Upper lobe of right lung (tissue), 1 donor: ENCODE results near the gene SEC61B. TPM values are rescaled to one million over a fixed set of nuclear protein-coding genes. Genes with fewer than 3 reads are reported as not detected.
A peak's percentile ranks its signal among the peaks of the same experiment; 100 is the strongest.

Source experiments
- ATAC-seq: fragments of 200-7000 bp; cut with Tn5 transposase; one replicate; pipeline ENCODE4 v1.9.1; 2020; ENCODE audit warnings: mild to moderate bottlenecking, moderate library complexity
- DNase-seq: peaks from one replicate; pipeline ENCODE4 v3.0.0-alpha.2; 2020
- H3K27ac ChIP-seq: fragments of 200-600 bp; one replicate; pipeline ENCODE4 v1.8.0; 2022
- H3K27me3 ChIP-seq: fragments of 200-600 bp; one replicate; pipeline ENCODE4 v1.8.0; 2022; ENCODE audit warnings: mild to moderate bottlenecking
- H3K36me3 ChIP-seq: fragments of 200-600 bp; one replicate; pipeline ENCODE4 v1.8.0; 2022
- H3K4me1 ChIP-seq: fragments of 200-600 bp; one replicate; pipeline ENCODE4 v1.8.0; 2022
- H3K4me3 ChIP-seq: fragments of 200-600 bp; one replicate; pipeline ENCODE4 v1.8.0; 2022; ENCODE audit warnings: mild to moderate bottlenecking
- H3K9me3 ChIP-seq: fragments of 200-600 bp; one replicate; pipeline ENCODE4 v1.8.0; 2022
- intact Hi-C: fragments of 100-400 bp; cut with DNase I; formaldehyde crosslinking; loops from one replicate; pipeline ENCODE4 v1.11.0; 2022
- total RNA-seq: library from RNA; stranded (reverse); fragmentation: NEBNext Ultra II Directional; extraction: Animal tissue kit (Norgen Biotek cat#: 25700); gene quantifications from one replicate; pipeline ENCODE4 v1.2.1, GENCODE V29; 2021
- TF ChIP-seq, protein P1 (sequence below): fragments of 200-600 bp; IDR thresholded peaks from one replicate; pipeline ENCODE4 v1.8.0; 2022; ENCODE audit warnings: antibody characterized with exemption
- donor health status: DM: no; HTN: yes; CAD: no; lungs with severe emphysema.

The SEC61B gene
- total RNA-seq, 1 donor from 2014 or later, result 116 TPM

DNA sequence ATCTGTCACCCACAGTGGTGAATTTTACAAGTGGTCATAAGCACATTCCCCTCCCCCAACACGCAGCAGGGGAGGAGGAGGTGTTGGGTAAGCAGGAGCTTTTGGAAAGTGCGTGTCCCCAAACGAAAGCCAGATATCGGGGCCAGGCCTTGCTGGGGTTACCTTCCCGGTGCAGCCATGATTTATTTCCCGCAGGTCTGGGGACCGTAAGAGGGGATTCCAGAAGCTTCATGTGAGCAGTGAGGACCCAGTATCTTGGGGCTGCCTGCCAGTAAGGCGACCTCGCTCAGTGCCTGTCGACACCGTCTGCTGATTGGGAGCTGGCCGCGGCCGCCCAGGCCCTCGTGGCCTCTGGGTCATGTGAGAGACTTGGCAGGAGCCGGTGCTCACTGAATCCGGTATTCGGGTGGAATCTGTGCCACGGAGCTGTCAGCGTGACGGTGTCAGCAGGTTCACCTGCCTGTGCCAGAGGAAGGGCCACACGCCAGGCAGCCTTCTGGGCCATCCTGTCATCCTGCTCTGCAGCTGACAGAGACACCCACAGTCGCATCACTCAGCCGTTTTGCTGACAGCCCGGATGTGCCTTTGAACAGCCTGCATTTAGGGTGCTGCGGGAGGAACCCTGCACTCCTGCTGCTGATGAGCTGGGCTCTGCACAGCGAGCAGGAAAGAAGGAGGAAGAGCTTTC, 37.3 kb downstream of the SEC61B start:
- TF ChIP-seq, protein P1, sequence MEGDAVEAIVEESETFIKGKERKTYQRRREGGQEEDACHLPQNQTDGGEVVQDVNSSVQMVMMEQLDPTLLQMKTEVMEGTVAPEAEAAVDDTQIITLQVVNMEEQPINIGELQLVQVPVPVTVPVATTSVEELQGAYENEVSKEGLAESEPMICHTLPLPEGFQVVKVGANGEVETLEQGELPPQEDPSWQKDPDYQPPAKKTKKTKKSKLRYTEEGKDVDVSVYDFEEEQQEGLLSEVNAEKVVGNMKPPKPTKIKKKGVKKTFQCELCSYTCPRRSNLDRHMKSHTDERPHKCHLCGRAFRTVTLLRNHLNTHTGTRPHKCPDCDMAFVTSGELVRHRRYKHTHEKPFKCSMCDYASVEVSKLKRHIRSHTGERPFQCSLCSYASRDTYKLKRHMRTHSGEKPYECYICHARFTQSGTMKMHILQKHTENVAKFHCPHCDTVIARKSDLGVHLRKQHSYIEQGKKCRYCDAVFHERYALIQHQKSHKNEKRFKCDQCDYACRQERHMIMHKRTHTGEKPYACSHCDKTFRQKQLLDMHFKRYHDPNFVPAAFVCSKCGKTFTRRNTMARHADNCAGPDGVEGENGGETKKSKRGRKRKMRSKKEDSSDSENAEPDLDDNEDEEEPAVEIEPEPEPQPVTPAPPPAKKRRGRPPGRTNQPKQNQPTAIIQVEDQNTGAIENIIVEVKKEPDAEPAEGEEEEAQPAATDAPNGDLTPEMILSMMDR, result no peak
- H3K4me3 ChIP-seq, result peak overlapping the region; percentile 39
- no peaks in the 10 kb centered on the region for H3K4me1 ChIP-seq
- DNase-seq, result peak; percentile 93
- no peaks in the 10 kb centered on the region for H3K36me3 ChIP-seq
- H3K27me3 ChIP-seq, result no peaks in the 10 kb centered on the region
- intact Hi-C loops, result no loop called here
- H3K27ac ChIP-seq, result peak overlapping the region; percentile 77
- H3K9me3 ChIP-seq, result no peaks in the 10 kb centered on the region
- peak; percentile 95 for ATAC-seq

DNA sequence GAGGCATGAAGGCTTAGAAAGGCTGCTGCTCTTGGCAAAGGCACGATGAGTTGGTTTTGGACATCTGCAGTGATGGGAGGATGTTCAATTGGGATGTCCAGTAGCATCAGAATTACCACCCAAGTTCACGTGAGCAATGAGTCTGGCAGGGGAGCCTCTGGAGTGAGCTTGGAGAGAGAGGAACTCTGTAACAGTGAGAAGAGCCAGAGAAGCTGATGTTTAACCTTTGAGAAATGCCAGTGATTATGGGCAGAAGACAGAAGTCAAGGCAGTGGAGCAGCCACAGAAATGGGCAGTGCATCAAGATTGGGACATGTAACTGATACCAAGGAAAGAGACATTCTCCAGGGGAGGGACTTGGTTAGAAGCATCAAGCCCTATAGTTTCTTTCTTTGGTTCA, 39.8 kb downstream of the SEC61B start:
- Histone ChIP-seq H3K9me3 (no peaks in the 10 kb centered on the region), H3K4me1 (peaks cover 5% of the 10 kb centered on the region), H3K36me3 (no peaks in the 10 kb centered on the region), H3K27ac (no peak overlapping the region), H3K4me3 (no peak overlapping the region), H3K27me3 (no peaks in the 10 kb centered on the region)
- TF ChIP-seq, protein P1, result no peak
- DNase-seq, result no peak
- no peak for ATAC-seq
- intact Hi-C loops, result no loop called here

DNA sequence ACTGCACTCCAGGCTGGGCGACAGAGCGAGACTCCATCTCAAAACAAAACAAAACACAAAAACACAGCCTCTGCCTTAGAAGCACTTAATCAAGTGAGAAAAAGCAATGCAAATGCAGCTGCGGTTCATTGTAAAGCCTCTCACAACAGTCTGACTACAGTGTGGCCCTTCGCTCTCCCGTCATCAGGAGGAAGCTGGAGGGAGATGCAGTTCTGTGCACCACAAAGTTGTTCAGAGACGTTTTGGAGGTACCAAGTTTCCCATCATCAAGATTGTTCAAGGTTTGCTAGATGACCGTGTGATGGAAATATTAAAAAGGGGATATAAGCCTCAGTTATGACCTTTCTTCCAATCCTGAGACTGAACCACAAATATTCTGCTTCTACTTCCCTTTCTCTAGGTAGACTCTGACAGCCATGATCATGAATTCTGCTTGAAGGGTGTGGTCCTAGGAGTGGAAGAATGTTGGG, 40.9 kb downstream of the SEC61B start:
- H3K36me3 ChIP-seq, result no peaks in the 10 kb centered on the region
- DNase-seq (no peak), ATAC-seq (no peak)
- no peak overlapping the region for H3K4me3 ChIP-seq
- peaks cover 5% of the 10 kb centered on the region for H3K4me1 ChIP-seq
- no peaks in the 10 kb centered on the region for H3K27me3 ChIP-seq
- TF ChIP-seq, protein P1, result no peak
- no peaks in the 10 kb centered on the region for H3K9me3 ChIP-seq
- intact Hi-C loops, result no loop called here
- no peak overlapping the region for H3K27ac ChIP-seq

DNA sequence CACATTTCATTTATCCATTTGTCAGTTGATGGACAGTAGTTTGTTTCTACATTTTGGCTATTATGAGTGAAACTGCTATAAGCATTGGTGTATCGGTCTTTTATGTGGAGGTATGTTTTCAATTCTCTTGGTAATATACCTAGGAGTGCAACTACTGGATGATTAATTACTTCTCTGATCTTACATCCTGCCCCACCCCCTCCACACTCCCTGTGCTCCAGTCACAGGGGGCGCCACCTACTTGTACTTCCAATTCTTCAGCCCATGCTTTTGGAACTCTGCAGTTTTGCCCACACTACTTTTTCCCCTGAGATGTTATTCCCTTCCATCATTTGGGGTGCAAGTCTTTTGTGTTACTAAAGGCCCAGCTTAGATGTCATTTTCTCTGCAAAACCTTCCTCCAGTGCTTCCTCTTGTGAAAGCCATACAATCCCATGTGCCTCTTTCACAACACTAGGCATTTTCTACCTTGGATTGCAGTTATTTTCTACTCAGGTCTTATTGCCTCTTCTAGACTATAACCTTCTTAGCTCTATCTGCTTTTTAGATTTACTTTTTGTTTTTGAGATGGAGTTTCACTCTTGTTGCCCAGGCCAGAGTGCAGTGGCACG, 42.1 kb downstream of the SEC61B start:
- intact Hi-C loops, result no loop called here
- TF ChIP-seq, protein P1, result no peak

DNA sequence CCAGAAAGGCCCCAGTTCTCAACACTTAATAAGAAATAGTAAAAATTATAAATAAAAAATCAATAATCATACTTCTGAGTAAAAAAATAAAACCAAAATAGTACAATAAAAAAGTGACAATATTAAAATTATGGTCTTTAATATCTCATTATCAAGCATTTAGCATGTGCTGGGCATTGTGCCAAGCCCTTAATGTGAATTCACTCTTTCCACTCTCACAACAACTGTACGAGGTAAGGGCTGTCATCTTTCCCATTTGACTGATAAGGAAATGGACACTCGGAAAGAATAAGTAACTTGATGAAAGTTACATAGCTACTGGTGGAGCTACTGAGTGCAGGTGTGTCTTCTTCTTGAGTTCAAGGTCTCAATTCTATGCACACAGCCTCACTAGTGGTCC, 43.6 kb downstream of the SEC61B start:
- TF ChIP-seq, protein P1, result no peak
- intact Hi-C loops, result no loop called here
- no peak for DNase-seq
- Histone ChIP-seq H3K27me3 (no peaks in the 10 kb centered on the region), H3K27ac (no peak overlapping the region), H3K4me3 (no peak overlapping the region), H3K36me3 (no peaks in the 10 kb centered on the region), H3K9me3 (no peaks in the 10 kb centered on the region), H3K4me1 (peaks cover 5% of the 10 kb centered on the region)
- ATAC-seq, result no peak

More for the DNA sequence above, 42.1 kb downstream of the SEC61B start:
- Histone ChIP-seq H3K4me1 (peaks cover 5% of the 10 kb centered on the region), H3K4me3 (no peak overlapping the region), H3K36me3 (no peaks in the 10 kb centered on the region), H3K27me3 (no peaks in the 10 kb centered on the region), H3K9me3 (no peaks in the 10 kb centered on the region), H3K27ac (no peak overlapping the region)
- ATAC-seq, result no peak
- DNase-seq, result no peak
